Stimulated activated CD4-positive, alpha-beta T cell treated with anti-CD3 and anti-CD28 coated beads, Interleukin-15, amount 100 ng/mL, for 48 hours (primary cell): ENCODE results near the gene TARS1.
"Not testable (repeated sequence)": the region's sequence is repeated elsewhere in the genome, so short reads cannot be mapped to it uniquely, and the experiment has no call there.

Experiments
- DNase-seq, 2 donors: peaks; one replicate each; pipeline ENCODE4 v3.0.0-alpha.2; 2020; ENCODE audit warnings: low read depth in 2 of 2

The TARS1 gene

DNA sequence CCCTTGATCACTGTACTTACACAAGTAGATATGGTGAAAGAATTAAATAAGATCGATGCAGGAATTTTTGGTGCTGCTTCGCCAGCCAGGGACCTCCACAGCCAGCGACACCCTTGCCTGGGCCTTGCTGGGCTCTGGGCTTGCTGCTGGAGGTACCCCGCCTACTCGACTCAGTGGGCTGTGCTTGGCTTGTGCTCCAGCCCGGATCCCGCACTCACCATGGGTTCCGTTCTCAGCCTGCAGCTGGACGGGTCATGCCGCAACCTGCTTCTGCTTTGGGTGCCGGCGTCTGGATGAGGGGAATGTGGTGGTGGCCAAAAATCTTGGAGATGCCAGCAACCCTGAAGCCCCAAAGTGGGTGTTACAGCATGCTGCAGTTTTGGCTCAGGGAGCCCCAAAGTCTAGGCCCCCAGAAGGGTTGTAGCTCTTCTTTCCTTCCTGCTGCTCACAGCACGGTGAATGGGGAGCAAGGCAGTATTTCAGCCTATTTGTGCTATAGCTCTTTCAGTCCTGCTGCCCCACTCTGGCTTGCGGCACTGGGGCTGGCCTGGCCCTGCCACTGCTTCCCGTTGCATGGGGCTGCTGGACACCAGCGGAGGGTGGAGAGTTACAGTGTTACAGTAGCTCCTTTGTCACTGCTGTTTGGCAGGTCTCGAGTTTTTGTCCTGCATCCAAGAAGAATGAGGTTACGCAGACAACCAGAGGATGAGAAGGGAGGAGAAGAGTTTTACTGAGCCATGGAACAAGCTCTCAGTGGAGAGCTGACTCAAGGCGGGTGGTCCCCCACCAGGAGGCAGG is 48.0 kb downstream of the TARS1 start:
- no peak for DNase-seq

DNA sequence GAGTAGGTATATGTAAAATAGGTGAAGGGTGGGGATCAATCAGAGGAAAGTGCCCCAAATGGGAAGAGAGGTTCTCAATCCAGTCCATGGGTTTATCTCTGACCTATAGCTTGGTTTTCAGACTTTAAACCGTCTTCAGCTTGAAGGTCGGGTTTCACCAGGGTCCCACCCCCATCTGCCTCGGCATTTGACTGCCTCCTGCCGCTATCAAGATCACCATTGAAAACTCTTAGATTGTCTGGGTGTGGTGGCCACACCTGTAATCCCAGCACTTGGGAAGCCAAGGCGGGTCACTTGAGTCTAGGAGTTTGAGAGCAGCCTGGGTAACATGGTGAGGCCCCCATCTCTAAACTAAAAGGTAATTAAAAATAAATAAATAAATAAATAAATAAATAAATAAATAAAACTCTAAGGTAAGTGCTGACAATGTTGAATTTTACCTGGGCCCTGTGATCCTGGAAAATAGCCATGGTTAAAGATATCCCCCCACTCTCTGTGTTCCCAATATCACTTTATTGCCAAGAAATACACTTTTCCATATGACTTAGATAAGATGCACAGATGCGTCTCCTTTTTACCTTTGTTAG is 48.8 kb downstream of the TARS1 start:
- no peak for DNase-seq

DNA sequence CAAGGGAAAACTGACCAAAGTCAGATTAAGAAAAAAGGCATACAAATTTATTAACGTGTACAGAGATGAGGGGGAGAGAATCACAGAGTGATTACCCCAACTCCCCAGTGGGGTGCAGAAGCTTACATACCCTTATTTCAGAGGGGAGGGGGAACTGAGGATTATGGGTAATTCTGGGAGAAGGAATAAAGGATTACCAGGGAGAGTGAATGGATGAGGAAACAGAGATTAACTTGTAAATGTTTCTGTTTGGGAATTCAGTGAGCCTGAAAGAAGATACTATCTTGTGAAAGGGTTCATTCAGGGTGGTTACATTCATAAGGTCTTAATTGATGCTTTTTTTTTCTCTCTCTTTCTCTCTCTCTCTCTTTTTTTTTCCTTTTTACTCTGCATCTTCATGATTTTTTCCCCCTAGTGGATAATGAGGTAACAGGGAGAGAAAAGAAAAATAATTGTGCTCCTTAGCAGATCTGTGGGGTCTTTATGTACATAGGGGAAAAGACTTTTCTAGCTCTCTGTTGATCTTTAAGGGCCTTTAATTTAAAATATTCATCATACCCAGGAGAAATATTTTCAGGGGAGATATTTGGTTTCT is 49.4 kb downstream of the TARS1 start:
- no peak for DNase-seq

DNA sequence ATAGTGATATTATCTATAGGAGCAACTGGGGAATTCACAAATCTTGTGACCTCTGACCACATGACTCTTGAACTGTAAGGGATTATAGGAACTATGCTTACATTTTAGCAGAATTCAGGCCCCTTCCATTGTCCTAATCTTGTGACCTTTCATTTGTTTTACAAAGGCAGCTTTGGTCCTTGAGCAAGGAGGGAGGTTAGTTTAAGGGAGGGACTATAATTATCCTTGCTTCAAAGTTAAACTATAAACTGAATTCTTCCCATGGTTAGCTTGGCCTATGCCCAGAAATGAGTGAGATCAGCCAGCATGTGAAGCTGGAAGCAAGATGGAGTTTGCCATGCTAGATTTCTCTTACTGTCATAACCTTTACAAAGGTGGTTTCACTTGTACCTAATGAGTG is 51.2 kb downstream of the TARS1 start:
- no peak for DNase-seq

DNA sequence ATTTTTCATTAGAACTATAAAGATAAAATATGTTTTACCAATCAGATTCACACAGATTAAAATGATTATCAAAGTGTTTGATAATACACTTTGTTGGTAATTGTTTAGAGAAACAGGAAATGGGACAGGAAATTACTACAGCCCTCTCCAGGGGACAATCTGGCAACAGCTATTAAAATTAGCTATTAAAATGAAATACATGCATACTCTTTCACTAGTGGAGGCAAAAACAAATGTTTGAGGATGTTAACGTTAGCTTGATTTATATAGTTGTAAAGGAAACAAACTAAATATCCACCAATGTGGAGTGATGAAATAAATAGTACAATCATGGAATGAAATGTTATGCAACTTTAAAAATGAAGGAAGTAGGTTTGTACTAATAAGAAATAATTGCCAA is 53.7 kb downstream of the TARS1 start:
- no peak for DNase-seq

DNA sequence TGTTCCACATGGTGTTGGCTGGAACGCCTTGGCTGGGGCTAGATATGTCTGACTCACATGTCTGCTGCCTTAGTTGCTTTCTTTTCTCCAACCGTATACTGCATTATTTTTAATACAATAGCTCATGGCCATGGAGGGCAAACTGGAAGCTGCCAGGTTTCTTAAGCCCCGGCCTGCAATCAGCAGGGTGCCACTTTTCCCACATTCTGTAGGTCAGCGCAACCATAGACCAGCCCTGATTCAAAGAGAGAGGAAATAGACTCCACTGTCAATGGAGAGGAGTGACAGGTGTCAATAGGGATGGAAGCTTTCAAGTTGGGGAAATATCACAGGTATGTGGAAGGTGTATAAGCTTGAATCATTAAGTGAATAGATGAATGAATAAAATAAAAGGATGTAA is 60.5 kb downstream of the TARS1 start:
- no peak for DNase-seq

DNA sequence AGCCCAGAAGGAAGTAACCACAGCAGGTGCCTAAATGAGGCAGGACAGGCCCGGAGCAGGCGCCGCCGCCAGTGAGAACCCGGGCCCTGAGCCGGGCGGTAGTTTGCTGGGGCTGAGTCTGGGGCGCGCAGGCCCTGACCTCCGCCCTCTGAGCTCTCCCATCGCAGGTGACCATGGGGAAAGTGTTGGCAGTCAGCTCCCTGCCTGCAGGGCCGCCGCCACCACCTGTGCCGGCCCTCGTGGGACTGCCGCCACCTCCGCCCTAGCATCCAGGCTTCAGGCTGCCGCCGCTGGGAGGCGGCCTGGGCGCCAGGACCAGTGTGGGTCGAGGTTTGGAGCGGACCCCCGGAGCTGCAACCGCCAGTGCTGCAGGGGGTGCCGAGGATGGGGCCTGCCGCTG is 61.1 kb downstream of the TARS1 start:
- no peak for DNase-seq

DNA sequence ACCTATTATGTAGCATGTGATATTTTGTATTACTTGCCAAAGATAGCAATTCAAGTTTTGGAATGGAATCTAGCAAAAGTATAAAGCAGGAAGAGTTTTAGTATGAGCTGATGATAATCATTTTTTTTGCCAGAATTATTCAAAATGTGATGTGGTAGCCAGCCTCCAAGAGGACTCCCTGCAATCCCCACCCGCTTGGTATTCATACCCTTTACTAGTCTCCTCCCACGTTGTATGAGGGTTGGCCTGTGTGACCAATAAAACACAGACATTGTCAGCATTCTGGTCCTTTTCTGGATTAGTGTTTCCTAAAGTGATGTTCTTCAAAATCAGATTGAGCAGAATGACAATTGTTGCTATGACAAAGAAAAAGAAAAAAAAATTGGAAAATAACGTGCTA is 63.8 kb downstream of the TARS1 start:
- DNase-seq = no peak

DNA sequence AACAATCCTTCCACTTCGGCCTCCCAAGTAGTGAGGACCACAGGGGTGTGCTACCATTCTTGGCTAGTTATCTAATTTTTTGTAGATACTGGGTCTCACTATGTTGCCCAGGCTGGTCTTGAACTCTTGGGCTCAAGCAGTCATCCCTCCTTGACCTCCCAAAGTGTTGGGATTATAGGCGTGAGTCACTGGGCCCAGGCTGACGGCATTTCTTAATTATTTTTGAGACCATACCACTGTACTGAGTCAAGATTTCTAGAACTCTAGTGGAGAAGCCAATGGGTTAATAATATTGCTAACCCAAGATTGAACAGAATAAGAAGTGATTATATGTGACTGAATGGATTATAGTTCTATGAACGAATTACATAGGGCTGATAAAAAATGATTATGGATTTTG is 66.7 kb downstream of the TARS1 start:
- DNase-seq = no peak

DNA sequence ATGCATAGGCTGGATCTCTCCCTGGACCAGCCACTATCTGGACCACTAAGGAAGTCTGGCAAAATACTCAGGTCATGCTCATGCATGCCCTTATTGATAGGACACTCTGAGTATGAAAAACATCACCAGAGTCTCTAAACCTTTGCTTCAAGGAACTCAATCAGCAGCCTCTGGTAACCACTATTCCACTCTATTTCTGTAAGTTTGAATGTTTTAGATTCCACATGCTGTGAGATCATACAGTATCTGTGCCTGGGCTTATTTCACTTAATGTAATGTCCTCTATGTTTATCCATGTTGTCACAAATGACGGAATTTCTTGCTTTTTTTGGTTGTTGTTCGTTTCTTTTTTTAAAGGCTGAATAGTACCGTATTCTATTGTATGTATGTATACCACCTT is 68.3 kb downstream of the TARS1 start:
- DNase-seq = no peak

DNA sequence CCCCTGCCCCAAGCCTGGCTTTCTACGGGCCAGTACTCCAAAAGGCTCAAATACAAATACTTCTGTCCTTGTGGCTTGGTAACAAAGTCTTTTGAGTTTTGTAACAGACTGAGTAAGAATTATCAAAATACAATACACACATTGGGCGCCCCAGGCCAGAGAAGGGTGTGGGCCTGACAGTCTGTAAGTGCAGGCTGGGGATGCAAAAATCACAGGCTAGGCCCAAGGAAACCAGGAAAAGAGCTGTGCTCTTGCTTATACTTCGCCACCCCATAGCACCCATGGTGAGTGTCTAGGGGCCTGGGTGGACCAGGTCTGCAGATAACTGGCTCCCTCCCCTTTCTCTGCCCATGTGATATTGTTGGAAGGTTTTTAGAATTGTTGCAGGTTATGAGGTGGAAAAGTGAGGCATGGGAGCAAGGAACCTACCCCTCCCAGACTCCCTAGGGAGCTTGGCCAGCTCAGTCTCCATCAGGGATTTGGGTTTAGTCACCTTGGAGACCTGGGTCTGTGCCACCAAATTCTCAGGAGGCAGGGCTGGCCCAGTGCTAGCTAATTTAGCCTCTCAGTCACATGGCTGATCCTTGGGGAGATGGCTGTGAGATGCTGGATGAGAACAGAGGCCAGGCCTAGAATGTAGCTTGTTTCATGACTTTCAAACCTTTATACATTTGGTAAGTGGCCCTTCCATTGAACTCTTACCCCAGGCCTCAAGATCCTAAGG is 72.9 kb downstream of the TARS1 start:
- no peak for DNase-seq

DNA sequence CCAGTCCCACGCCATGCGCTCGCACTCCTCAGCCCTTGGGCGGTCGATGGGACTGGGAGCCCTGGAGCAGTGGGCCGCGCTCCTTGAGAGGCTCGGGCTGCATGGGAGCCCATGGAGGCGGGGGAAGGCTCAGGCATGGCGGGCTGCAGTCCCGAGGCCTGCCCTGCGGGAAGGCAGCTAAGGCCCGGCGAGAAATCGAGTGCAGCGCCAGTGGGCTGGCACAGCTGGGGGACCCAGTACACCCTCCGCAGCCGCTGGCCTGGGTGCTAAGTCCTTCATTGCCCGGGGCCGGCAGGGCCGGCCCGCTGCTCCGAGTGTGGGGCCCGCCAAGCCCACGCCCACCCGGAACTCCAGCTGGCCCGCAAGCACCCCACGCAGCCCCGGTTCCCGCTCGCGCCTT is 74.6 kb downstream of the TARS1 start:
- not testable (repeated sequence) for DNase-seq

DNA sequence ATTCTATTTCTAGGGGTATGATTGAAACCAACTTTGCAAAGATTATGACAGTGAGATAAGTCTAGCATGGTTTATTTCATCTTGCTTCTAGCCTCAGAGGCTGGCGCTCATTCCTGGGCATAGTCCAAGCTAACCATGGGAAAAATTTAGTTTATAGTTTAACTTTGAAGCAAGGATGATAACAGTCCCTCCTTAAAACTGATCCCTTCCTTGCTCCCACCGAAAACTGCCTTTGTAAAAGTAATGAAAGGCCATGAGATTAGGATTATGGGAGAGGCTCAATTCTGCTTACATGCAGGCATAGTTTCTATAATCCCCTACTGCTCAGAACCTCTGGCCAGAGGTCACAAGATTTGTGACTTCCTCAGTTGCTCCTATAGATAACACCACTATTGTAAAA is 75.7 kb downstream of the TARS1 start:
- DNase-seq = no peak
